Fibroblast of villous mesenchyme (primary cell): Measurements from ENCODE around the gene PRPF38B. TPM values are rescaled to one million over a fixed set of nuclear protein-coding genes. Genes with fewer than 3 reads are reported as not detected.

Experiments
- DNase-seq: peaks from one replicate; pipeline ENCODE4 v3.0.0-alpha.2; 2010; ENCODE audit warnings: low read depth
- H3K4me3 ChIP-seq: 2 replicates; pipeline ENCODE4 v1.5.1; 2011; ENCODE audit warnings: low read depth, mild to moderate bottlenecking, low read length
- total RNA-seq: library from RNA; depleted of rRNA; stranded (reverse); fragments of >200 nt; gene quantifications from 2 replicates; pipeline ENCODE4 v1.2.3, GENCODE V29; 2012
- TF ChIP-seq, protein P1 (sequence below): IDR thresholded peaks from 2 replicates; pipeline ENCODE4 v1.5.1; 2012; ENCODE audit warnings: low read depth, mild to moderate bottlenecking, low read length; ENCODE audit not compliant: insufficient read depth

Gene PRPF38B
- total RNA-seq, 1 donor = 21.6 TPM

DNA sequence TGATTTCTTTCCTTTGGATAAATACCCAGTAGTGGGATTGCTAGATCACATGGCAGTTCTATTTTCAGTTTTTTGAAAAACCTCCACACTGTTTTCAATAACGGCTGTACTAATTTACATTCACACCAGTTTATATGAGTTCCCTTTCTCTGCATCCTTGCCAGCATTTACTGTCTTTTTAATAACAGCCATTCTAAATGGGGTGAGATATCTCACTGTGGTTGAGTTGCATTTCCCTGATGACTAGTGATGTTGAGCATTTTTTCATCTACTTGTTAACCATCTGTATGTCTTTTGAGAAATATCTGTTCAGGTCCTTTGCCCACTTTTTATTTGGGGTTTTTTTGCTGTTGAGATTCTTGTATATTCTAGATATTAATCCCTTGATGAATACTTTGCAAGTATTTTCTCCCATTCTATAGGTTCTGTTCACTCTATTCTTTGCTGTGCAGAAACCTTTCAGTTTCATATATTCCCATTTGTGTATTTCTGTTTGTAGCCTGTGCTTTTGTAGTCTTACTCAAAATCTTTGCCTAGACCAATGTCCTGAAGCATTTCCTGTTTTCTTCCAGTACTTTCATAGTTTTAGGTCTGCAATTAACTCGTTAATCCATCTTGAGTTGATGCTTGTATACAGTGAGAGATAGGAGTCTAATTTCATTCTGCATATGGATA is 38.5 kb upstream of the PRPF38B start:
- no peak for DNase-seq
- no peak overlapping the region for H3K4me3 ChIP-seq
- TF ChIP-seq, protein P1, sequence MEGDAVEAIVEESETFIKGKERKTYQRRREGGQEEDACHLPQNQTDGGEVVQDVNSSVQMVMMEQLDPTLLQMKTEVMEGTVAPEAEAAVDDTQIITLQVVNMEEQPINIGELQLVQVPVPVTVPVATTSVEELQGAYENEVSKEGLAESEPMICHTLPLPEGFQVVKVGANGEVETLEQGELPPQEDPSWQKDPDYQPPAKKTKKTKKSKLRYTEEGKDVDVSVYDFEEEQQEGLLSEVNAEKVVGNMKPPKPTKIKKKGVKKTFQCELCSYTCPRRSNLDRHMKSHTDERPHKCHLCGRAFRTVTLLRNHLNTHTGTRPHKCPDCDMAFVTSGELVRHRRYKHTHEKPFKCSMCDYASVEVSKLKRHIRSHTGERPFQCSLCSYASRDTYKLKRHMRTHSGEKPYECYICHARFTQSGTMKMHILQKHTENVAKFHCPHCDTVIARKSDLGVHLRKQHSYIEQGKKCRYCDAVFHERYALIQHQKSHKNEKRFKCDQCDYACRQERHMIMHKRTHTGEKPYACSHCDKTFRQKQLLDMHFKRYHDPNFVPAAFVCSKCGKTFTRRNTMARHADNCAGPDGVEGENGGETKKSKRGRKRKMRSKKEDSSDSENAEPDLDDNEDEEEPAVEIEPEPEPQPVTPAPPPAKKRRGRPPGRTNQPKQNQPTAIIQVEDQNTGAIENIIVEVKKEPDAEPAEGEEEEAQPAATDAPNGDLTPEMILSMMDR = no peak

DNA sequence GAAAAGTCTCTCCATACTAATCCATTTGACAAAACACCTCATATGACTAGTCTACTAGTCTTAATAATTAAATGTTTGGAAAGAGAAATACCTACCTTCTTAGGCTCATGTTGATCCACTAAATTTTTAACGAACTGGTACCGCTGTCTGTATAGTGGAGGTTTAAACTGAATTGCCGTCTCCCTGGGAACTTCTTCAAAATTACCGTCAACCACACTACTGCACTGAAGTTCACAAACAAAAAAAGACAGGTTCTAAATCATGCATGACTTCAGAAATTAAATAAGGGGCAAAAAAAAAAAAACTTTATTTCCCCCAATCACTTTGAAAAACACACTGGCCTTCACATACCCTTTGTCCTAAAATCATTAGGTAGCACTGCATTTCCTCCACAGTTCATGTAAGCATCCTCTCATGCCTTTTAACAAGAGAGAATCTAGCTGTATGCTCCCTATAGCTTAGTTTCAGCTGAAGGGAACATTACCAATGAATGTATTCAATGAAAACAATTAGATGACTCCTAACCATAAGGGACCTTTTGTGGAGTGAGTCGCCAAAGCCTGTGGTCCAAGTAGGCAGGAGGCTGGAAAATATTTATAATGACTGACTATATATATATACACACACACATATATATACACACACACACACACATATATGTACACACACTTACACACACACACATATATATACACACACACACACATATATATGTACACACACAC is 34.6 kb upstream of the PRPF38B start:
- TF ChIP-seq, protein P1 = no peak

DNA sequence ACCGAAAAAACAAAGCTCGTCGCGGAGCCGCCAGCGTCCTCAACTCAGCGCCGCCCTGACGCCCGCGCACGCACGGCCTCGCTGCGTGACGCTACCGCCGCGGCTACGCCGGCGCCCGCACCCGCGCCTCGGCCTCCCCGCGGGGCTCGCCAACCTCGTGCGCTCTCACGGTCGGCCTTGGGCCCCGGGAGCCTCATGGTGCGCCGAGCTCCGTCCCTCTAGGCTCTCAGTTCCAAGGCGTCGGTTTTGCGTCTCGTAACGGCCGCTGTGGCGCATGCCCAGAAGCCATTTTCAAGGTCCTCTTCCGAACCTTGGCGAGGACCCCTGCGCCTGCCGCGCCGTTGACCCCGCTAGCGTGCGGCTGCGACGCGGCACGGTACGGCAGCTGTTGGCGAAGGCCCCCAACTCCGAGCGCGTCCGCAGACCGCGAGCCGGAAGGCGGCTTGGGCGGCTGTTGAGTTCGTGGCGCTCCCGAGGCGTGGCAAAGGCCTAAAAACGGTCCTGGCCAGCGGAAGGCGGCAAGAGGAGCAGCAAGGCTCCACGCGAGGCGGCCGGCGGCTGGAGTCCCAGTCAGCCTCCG is 31.0 kb upstream of the PRPF38B start, which contains the start of gene HENMT1:
TSS of gene HENMT1 (minus strand) at position 64 of the 580 bp plus-strand sequence. CDS start 1,209 bp downstream, outside the sequence.
- peak; percentile 76 for DNase-seq
- peak within 1 kb of the TSS; percentile 60 for H3K4me3 ChIP-seq
- TF ChIP-seq, protein P1 = no peak

More for the DNA sequence above, 34.6 kb upstream of the PRPF38B start:
- no peak overlapping the region for H3K4me3 ChIP-seq
- DNase-seq = no peak

DNA sequence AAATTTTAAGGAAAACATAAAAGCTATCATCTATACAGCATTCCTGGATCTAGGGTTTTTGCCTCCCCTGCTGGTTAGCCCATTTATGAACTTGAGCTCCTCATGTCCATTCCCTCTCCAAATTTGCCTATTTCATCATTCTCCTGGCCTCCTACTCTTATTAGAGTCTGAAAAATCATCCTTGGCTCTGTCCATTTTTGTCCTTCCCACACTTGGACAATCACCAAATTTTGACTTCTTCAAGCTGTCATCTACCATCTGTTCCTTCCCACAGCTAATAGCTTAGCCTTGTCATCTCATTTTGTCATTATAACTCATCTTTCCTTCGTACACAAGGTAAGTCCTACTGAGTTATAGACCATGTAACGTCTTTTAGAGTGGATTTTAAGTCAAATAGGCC is 29.0 kb upstream of the PRPF38B start:
- no peak overlapping the region for H3K4me3 ChIP-seq
- TF ChIP-seq, protein P1 = no peak
- no peak for DNase-seq

DNA sequence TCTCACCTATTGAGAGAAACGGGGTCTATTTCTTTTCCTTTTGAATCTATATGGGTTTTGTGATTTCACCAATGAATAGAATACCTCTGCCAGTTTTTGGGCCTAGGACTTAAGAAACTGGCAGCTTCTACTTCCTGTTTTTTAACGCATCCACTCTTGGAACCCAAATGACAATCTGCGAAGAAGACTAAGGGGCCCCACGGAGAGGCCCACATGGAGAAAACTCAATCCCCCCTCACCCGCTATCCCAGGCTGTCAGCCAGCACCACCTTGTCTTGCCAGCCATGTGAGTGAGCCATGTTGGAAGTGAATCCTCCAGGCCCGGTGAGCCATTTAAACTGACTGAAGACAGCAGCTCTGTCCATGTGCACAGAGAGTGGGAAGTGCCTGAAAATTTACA is 27.6 kb upstream of the PRPF38B start:
- no peak for DNase-seq
- TF ChIP-seq, protein P1 = no peak
- no peak overlapping the region for H3K4me3 ChIP-seq

DNA sequence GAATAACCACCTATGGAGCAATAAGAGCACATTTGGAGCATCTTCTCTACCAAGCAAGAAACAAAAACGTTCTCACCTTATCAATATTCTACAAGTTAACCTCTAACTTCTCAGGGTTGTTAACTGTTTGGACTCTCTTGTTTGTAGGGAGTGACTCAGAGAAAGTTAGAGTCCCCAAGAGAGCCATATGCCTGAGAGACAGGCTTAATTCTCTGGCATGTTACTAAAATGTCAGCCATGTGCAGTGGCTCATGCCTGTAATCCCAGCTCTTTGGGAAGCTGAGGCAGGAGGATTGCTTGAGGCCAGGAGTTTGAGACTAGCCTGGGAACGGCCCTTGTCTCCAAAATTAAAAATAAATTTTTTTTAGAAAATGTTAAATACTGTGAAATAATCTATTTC is 27.0 kb upstream of the PRPF38B start:
- TF ChIP-seq, protein P1 = no peak
- H3K4me3 ChIP-seq = no peak overlapping the region
- DNase-seq = no peak
